B cell (primary cell): ENCODE results near the gene FOSB.

Experiments used
- EZH2 ChIP-seq: IDR thresholded peaks from 2 replicates; pipeline ENCODE4 v1.6.1; 2012; ENCODE audit warnings: borderline replicate concordance, low read depth, mild to moderate bottlenecking, moderate library complexity, low read length; ENCODE audit not compliant: insufficient read depth, poor library complexity, severe bottlenecking
- TF ChIP-seq, protein P1 (sequence below): fragments of 200-600 bp; IDR thresholded peaks from one replicate; pipeline ENCODE4 v1.8.0; 2022; ENCODE audit warnings: antibody characterized with exemption, mild to moderate bottlenecking

DNA sequence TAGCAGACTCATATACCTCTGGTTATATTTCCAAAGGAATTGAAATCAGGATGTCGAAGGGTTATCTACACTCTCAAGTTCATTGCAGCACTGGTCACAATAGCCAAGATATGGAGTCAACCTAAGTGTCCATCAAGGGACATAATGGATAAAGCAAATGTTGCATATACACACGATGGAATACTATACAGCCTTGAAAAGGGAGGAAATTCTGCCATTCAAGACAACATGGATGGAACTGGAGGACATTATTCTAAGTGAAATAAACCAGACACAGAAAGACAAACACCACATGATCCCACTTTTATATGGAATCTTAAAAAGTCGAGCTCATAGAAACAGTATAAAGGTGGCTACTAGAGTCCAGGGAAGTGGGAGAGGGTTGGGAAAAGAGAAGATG is 30.5 kb upstream of the FOSB start:
- TF ChIP-seq, protein P1, sequence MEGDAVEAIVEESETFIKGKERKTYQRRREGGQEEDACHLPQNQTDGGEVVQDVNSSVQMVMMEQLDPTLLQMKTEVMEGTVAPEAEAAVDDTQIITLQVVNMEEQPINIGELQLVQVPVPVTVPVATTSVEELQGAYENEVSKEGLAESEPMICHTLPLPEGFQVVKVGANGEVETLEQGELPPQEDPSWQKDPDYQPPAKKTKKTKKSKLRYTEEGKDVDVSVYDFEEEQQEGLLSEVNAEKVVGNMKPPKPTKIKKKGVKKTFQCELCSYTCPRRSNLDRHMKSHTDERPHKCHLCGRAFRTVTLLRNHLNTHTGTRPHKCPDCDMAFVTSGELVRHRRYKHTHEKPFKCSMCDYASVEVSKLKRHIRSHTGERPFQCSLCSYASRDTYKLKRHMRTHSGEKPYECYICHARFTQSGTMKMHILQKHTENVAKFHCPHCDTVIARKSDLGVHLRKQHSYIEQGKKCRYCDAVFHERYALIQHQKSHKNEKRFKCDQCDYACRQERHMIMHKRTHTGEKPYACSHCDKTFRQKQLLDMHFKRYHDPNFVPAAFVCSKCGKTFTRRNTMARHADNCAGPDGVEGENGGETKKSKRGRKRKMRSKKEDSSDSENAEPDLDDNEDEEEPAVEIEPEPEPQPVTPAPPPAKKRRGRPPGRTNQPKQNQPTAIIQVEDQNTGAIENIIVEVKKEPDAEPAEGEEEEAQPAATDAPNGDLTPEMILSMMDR, result no peak
- no peak for TF ChIP-seq EZH2
